CD4-positive, alpha-beta T cell treated with Interleukin-6 at 100 ng/mL for 8 hours (primary cell): ENCODE measurements around the gene LRP5.
"Not testable (repeated sequence)": the region's sequence is repeated elsewhere in the genome, so short reads cannot be mapped to it uniquely, and the experiment has no call there.

Experiments used
- DNase-seq: peaks from one replicate; pipeline ENCODE4 v3.0.0-alpha.2; 2020; ENCODE audit warnings: mixed read lengths, low spot score

Gene LRP5

DNA sequence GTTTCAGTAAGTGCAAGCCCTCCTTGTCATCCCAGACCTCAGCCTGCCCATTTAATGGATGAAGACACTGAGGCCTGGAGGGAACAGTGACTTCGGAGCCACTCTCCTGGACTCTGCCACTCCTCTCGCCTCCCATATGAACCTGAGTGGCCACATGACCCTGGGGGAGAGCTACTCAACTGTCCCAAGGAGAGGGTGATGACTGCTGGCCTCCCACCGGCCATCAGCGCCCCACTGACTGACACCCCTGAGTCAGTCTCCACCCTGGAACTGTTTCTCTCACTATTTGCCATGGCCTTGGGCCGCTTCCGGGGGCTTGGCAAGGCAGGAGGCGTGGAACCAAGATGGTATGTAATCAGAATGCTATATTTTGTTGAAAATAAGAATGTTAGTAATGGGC, 17.1 kb downstream of the LRP5 start:
- no peak for DNase-seq

DNA sequence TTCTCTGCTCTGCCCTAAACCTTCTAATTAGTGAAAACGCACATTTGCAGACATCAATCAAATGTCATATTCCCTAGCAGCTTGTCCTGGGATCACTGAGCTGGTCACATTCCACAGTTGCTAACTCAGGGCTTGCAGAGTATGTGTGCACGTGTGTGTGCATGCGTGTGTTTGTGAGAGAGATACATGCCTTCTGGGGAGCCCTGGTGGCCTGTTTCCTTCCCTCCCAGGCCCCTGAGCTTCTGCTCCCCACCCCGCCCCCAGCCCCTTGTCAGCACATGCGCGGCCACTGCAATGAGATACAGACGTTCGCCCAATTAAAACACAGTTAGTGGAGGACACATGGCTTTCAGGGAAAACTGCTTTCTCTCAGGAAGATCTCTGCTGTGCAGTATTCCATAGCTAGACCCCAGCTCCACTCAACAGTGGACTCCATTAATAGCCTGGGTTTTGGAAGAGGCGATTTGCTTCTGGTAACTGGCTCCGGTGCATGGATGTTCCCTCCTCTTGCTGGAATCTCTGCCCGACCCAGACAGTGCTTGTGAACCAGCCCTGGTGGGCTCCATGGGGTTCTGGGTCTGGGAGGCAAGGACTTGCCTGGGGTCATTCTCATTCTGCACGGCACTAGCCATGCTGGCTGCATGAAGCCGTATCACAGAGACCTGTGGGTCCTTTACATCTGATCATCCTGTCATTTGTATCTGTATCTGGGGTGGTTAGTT, 17.7 kb downstream of the LRP5 start:
- DNase-seq, result no peak

DNA sequence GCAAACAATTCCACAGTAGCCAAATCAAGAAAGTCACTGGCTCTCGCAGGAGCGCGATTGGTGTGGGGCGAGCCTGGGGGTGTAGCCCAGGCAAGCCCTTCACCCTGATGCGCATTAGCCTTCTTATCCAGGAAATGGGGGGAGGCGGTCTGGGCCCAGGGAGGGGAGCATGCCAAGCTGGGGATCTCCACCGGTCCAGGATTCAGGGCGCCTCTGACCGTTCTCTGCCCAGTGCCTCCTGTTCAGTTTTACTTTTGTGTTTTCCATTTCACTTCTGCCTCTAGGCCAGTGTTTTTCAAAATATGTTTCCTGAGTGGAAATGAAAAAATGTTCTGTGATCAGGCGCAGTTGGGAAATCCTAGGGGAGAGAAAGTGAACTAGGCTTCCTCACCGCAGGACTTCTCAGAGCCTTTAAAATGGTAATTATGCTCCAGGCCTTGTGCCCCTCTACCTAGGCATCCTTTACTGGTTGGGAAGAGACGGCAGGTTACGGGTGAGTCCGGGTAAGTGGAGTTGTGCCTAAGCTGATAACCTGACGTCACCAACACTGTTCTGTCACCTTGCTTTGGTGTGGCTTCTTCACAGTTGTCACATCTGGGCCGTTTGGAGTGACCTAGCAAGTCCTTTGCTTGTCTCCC, 18.4 kb downstream of the LRP5 start:
- DNase-seq, result no peak

DNA sequence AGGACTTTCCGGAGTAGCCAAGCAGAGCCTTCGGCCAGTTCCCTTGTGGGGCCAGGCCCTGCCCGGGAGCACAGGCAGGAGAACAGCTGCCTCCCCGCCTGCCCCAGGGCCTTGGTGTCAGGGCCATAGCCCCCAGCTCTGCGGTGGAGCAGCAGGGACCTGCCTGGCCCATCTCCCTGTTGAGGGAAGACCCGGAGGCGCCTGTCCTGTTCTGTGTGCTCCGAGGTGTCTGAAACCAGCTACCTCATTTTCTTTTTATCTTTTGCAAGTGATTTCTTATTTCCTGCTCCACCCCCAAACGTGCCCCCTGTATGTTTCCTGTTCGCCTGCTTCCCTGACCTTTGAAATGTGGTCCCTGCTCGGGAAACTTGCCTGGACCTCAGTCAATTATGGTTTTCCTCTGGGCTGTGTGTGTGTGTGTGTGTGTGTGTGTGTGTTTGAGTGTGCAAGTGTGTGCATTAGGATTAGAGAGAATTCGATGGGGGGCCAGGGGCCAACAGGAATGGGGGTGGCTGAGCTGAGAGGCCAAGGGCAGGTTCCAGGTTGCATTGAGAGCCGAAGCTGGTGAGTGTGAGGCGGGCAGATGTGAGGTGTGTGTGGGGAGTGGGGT, 19.1 kb downstream of the LRP5 start:
- DNase-seq, result no peak

DNA sequence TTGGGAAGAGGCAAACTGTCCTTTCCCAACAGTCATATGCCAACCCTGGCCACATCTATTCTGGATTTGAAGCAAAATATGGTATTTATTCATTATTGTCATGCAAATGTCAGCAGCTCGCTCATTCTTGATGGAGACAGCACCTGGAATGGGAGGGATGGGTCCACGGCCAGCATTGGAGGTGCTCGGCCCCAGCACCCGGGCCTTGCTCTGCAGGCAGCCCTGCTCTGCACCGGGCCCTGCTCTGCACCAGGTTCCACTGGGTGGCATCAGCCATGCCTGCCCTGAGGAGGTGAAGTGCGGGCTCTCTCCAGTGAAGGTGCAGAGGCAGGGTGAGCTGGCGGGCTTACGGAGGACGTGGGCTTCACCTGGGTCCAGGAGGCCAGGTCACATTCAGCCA, 19.8 kb downstream of the LRP5 start:
- DNase-seq, result no peak

DNA sequence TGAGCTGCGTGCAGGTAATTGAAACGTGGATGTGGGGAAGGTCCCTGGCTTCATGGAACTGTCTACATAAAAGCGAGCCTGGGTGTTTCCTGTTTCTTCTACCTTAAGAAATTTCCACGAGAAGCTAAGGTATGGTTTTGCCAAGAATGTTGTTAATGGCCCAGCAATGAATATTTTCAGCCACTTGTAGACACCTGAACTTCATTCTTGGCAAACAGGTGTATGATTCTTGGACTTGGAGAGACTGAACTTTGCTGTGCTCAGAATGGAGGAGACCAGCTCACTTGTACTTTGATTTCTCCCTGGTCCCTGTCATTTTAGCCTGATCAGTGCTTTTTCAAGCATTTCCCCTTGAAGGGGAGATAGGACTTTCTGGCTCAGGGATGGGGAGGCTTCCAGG, 20.8 kb downstream of the LRP5 start:
- no peak for DNase-seq

DNA sequence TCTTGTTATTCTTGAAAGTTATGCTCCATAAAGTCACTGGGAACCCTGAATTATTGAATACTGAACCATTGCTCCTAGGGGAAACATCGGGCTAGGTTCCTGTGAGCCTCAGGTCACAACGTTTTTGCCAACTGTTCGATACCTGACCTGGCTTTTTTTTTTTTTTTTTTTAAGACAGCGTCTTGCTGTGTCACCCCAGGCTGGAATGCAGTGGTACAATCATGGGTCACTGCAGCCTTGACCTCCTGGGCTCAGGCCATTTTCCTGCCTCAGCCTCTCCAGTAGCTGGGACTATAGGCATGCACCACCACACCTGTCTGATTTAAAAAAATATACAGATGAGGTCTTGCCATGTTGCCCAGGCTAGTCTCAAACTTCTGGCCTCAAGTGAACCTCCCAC, 22.5 kb downstream of the LRP5 start:
- no peak for DNase-seq

DNA sequence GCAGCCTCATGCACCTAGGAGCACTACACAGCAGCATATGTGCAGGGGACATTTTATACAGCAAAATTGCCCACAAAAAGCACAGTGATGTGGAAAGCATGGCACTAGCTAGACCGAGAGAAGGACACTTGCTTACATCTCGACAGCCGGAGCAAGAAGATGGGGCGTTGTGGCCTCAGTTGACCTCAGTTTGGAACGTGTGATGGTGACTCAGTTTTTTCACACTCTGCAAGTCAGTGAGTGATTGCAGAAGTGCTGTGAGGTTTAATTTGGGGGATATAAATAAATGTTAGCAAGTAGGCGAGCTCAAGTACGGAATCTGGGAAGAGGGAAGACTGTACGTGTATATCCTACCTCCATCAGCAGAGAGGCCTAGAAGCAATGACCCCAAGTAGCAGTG, 23.3 kb downstream of the LRP5 start:
- DNase-seq, result no peak

DNA sequence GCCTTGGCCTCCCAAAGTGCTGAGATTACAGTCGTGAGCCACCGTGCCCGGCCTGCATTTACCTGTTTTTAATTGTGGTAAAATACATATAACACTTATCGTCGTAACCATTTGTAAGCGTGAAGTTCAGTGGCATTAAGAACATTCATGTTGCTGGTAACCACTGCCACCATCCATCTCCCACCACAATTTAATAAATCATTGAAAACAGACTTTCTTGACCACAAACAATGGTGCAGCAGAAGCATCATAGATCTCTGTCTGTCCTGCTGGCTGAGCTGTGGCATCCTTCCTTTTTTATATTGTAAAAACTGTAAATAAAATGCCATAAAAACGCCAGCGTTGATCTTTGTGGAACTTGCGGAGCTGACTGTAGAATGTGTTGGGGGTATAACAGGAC, 24.3 kb downstream of the LRP5 start:
- DNase-seq, result no peak

DNA sequence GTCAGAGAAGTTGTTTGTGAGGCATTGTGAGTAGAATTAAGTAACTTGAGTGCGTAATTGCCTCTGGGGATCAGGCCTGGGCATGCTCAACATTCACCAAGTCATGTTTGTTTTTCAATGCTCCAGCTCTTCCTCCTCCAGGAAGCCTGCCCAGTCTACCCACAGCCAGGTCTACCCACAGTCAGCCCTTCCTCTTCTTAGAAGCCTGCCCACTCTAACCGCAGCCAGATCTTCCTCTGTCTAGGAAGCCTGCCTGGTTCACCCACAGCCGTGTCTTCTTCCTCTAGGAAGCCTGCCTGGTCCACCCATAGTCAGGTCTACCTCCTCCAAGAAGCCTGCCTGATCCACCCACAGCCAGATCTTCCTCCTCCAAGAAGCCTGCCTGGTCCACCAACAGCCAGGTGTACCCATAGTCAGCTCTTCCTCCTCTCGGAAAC, 25.0 kb downstream of the LRP5 start:
- no peak for DNase-seq

DNA sequence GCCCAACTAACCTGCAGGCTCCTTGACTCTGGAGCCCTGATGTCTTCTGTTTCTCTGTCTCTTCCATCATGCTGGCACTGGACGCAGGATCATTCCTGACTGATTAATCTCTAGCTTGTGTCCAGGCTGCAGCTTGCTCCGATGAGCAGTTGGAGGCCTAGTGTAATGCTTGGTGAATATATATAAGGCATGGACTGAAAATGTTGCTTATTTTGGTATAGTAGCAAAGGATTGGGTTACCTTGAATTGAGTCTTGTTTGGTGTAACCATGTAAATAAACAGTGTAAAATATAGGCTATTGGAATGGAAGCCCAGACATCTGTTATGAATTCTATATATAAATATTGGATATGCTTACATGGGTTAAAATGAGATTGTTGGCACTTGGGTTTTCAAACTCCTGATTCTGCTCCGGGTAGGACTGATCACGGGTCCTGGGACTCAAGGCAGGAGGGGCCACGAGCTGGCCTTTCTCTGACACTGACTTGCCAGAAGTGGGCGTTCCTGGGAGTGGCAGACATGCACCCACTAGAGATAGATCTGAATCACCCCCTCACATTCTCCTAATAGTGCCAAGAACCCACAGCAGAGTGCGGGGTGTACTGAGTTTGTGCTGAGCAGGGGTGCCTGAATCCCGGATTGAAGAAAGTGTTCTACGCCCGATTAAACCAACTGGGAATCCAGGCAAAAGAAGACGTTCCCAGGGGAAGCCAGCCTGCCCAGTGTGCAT, 25.8 kb downstream of the LRP5 start:
- DNase-seq, result no peak

DNA sequence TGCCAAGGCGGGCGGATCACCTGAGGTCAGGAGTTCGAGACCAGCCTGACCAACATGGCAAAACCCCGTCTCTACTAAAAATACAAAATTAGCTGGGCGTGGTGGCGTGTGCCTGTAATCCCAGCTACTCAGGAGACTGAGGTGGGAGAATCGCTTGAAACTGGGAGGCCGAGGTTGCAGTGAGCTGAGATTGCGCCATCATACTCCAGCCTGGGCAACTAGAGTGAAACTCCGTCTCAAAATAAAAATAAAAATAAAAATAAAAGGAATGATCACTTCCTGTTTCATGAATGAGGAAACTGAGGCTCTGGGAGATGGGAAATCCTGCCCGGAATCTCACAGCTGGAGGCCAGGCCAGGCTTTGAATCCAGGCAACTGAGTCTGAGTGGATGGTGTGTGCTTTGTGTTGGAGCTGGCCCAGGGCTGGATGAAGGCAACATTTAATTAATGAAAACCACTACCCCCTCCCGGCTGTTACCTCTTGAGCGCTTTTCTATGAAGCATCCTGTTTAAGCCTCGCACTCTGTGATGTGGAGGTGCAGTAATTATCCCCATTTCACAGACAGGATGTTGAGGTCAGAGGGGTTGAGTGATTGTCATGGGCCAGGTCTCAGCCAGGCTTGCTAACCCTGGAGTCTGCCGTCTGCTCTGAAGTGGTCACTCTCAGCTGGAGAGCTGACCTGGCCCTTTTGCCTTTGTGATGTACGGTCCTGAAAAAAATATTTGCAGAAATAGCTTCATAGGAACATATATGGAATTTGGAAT, 27.8 kb downstream of the LRP5 start:
- peak; percentile 45 for DNase-seq

DNA sequence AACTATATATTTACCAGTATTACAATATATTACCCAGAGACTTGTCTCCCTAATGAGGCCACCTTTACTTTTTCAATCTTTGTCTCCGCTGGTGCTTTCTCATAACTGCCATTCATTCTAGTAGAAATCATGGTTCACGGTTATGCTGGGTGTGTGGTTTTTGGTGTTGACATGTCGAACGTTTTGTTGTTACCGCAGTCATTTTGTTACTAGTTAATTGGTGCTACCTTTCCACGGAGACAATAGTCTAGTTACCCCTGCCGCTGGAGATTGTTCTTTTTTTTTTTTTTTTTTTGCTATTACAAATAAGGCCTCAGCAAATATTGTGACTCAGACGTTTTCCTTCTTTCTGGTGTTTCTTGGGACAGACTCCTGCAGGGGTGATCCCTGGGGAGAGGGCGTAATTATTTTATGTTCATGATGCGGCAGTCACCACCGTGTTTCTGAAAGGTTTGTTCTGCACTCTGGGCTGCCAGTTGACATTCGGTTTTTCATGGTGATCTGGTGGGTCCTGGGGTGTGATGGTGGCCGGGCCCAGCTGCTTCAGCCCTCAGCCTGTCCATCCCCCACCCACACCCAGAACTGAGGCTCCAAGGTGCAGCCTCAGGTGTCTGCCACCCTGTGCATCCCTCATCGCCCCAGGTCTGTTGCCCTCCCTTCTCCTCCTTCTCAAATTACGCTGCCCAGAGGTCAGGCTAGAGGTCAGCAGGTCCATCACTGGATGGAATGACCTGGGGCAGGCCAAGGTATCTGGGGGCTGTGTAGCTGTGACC, 28.6 kb downstream of the LRP5 start:
- no peak for DNase-seq

DNA sequence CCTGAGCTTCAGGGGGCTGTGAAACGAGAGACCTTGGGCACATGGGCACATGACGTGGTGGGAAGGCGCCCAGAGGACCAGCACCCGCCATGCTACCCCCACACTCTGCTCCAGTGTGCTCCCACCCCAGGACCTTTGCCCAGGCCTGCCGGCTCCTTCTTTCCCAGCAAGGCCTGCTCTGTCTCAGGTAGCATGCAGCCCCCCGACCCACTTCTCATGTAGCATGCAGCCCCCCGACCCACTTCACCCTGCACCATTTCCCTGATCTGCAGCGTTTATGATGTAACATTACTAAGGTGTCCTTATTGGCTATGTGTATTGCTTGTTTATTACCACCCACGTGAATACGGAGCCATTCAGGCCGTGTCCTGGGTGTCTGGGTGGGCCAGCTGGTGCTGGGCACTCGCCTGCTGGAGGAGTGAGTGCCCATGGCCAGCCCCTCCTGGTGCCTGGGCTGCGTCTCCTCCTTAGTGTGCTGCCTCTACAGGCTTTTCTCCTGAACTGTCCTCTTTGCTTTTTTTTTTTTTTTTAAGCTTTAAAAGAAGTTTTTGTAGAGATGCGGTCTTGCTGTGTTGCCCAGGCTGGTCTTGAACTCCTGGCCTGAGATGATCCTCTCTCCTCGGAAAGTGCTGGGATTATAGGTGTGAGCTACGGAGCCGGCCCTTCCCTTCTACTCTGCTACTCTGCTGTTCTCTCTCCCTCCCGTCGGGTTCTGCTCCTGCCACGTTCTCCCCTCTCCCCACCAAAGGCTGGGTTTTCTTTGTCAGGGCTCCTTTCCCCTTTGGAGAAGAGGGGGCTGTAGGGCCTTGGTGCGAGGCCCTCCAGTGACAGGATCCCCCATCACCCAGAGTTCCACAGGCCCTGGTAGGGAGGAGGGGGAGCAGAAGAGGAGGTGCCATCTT, 29.4 kb downstream of the LRP5 start:
- no peak for DNase-seq

DNA sequence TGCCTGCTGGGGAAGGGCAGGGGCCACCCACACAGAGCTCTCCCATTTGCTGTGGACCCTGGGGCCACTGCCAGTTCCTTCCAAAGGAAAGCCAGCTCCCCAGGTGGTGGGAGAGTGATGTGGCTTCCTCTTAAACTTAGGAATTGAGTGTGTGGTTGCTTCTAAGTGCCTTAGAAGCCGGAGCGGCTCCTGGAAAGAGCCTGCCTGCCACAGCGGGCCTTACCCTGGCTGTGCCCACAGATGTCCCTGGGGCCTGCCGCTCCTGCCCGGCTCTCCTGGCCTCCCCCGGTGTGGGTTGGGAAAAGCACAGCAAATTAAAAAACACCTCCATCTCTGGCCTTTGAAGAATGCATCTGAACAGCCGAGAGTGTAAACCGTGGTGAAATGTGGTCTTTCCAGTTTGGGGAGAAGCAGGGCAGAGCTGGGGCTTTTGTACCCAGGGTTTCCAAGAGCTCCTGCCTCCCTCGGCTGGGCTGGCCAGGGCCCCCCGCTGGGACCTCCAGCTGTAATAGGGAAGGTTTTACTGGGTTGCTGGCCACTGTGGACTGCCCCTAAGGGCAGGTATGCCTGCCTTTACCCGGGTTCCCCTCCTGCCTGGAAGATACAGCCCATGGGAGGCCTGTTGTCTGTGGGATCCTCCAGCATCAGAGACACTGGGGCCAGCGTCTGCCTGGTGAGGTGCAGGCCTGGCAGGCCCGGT, 30.2 kb downstream of the LRP5 start:
- DNase-seq, result no peak

DNA sequence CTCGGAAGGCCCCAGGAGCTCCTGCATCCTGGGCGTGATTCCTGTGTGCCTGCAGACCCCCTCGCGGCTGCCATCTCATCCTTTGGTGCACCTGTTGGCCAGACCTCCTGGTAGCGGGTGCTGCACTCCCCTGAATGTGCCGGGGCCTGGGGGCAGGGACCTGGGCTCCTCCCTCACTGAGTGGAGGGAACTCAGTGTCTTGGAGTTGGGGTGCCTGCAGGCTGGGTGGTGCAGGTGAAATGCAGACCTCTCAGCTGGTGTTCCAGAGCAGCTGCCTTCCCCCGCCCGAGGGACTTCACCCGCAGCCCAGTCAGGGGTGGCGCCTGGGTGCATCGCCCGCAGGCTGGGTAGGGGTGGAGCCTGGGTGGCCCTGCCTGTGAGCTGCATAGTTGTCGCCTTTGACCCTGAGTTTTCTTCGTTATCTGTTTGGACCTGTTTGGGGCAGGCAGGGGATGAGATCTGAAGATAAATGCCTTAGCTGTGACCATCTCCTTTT, 31.4 kb downstream of the LRP5 start:
- DNase-seq, result no peak

DNA sequence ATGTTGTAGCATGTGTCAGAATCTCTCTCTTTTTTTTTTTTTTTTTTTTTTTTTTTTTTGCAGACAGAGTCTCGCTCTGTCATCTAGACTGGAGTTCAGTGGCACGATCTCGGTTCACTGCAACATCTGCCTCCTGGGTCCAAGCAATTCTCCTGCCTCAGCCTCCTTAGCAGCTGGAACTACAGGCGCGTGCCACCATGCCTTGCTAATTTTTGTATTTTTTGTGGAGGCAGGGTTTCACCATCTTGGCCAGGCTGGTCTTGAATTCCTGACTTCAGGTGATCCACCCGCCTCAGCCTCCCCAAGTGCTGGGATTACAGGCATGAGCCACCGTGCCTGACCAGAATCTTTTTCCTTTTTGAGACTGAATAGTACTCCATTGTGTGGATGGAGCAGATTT, 32.4 kb downstream of the LRP5 start:
- not testable (repeated sequence) for DNase-seq

DNA sequence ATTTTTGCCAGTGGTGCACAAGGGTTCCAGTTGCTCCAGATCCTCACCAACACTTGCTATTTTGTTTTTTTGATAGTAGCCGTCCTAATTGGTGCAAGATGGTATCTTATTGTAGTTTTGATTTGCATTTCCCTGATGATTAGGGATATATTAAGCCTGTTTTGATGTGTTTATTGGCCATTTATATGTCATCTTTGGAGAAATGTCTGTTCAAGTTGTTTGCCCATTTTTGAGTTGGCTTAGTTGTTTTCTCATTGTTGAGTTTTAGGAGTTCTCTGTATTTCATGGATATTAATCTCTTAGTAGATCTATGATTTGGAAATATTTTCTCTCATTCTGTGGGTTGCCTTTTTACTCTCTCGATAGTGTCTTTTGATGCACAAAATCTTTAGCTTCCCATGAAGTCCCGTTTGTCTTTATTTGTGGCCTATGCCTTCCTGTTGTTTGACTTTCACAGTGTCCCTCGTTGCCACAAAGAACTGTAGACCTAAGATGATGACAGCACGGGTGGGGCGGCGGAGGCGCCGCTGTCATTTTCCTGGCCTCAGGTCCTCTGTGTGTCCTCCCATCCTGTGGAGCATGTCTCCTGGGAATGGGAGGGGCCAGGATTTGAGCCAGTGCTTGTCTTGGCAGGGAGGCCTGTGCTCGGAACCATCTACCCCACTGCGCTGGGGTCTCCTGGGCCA, 33.5 kb downstream of the LRP5 start:
- DNase-seq, result no peak

DNA sequence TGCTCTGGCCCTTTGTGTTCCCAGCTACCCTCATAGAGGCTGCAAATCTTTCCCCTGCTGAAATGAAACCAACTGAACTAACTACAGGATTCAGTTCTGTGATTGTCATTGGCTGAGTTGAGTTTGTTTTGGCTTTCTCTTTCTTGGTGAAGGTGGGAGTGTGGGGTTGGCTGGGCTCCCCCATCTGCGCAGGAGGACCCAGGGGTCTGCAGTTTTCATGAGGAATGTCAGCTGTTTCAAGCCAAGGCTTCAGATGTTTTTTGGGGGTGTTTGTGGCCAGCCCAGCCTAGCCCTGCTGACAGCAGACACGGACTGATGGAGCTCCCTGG, 34.0 kb downstream of the LRP5 start:
- DNase-seq, result no peak
